A673 (cell line): ENCODE measurements around the gene CHMP6.

Experiments used
- CTCF ChIP-seq: fragments of 300-800, 200-600 bp; sonication (generic); conservative IDR thresholded peaks from 2 replicates; pipeline ENCODE4 v1.5.1; 2017; ENCODE audit warnings: low read depth, mild to moderate bottlenecking, antibody characterized with exemption, low read length, moderate library complexity, mixed read lengths
- EZH2 ChIP-seq: fragments of 200-600 bp; sonication (generic); IDR thresholded peaks from 2 replicates; pipeline ENCODE4 v1.6.1; 2017; ENCODE audit warnings: borderline replicate concordance, low read depth, mild to moderate bottlenecking, mixed read lengths, antibody characterized with exemption, low read length; ENCODE audit not compliant: poor library complexity, severe bottlenecking

GRCh38 chr17:81012574-81013447 lies 21.2 kb downstream of the CHMP6 start:
- TF ChIP-seq CTCF: no peak
- no peak for TF ChIP-seq EZH2
